OCI-LY7 (cell line): ENCODE data around the gene TBC1D5. TPM values are rescaled to one million over a fixed set of nuclear protein-coding genes. Genes with fewer than 3 reads are reported as not detected.

Experiments used
- BruUV-seq: library from RNA; stranded (reverse); fragments of 400-500 nt; replicated peaks from 2 replicates; lab custom pipeline; 2021; lab: Mats Ljungman, UMichigan
- CTCF ChIA-PET: fragments of 300-600 bp; sonication (Branson Sonifier 250); formaldehyde crosslinking; loops from one replicate; lab custom pipeline; 2022; ENCODE audit warnings: antibody characterized with exemption; ENCODE audit not compliant: unreplicated experiment; lab: Charles Lee
- POLR2A ChIA-PET: fragments of 300-600 bp; sonication (Branson Sonifier 250); formaldehyde crosslinking; loops from one replicate; lab custom pipeline; 2022; ENCODE audit warnings: antibody characterized with exemption; lab: Charles Lee
- DNase-seq: peaks from one replicate; pipeline ENCODE4 v3.0.0-alpha.2; 2015; ENCODE audit warnings: low spot score
- H2AFZ ChIP-seq: fragments of 200-600 bp; sonication (generic), shearing (Covaris generic); 2 replicates; pipeline ENCODE4 v1.6.1; 2014; ENCODE audit warnings: mild to moderate bottlenecking, antibody characterized with exemption, low read length, moderate library complexity
- H3K27ac ChIP-seq: fragments of 200-600 bp; sonication (generic); 2 replicates; pipeline ENCODE4 v1.5.1; 2014; ENCODE audit warnings: mixed run types, low read depth, mild to moderate bottlenecking, moderate library complexity, low read length, inconsistent platforms; ENCODE audit not compliant: poor library complexity, severe bottlenecking
- H3K36me3 ChIP-seq: fragments of 200-600 bp; sonication (generic); 2 replicates; pipeline ENCODE4 v1.6.1; 2014; ENCODE audit warnings: mild to moderate bottlenecking, antibody characterized with exemption, low read length, moderate library complexity, mixed read lengths; ENCODE audit not compliant: insufficient read depth
- H3K4me1 ChIP-seq: fragments of 200-600 bp; sonication (generic); 2 replicates; pipeline ENCODE4 v1.5.1; 2014; ENCODE audit warnings: mild to moderate bottlenecking, low read length; ENCODE audit not compliant: insufficient read depth, poor library complexity, severe bottlenecking
- H3K4me2 ChIP-seq: fragments of 200-600 bp; sonication (generic); 2 replicates; pipeline ENCODE4 v1.6.1; 2014; ENCODE audit warnings: mild to moderate bottlenecking, low read length
- H3K4me3 ChIP-seq: fragments of 200-600 bp; sonication (generic); 2 replicates; pipeline ENCODE4 v1.5.1; 2014; ENCODE audit warnings: mild to moderate bottlenecking, low read depth, low read length; ENCODE audit not compliant: poor library complexity, severe bottlenecking
- H3K79me2 ChIP-seq: fragments of 200-600 bp; sonication (generic); 2 replicates; pipeline ENCODE4 v1.6.1; 2016; ENCODE audit warnings: low read depth, mild to moderate bottlenecking, low read length, moderate library complexity, mixed read lengths; ENCODE audit not compliant: insufficient read depth
- H3K9me2 ChIP-seq: fragments of 200-600 bp; sonication (generic); 2 replicates; pipeline ENCODE4 v1.6.1; 2016; ENCODE audit warnings: mild to moderate bottlenecking, low read length, mixed read lengths; ENCODE audit not compliant: insufficient read depth
- H3K9me3 ChIP-seq: fragments of 200-600 bp; sonication (generic); 2 replicates; pipeline ENCODE4 v1.6.1; 2014; ENCODE audit warnings: mild to moderate bottlenecking, mixed run types, low read length, mixed read lengths
- H4K20me1 ChIP-seq: fragments of 200-600 bp; sonication (generic); 2 replicates; pipeline ENCODE4 v1.6.1; 2014; ENCODE audit warnings: mild to moderate bottlenecking, antibody characterized with exemption, low read length, moderate library complexity, mixed read lengths; ENCODE audit not compliant: insufficient read depth
- CTCF ChIP-seq: fragments of 200-600 bp; sonication (generic); conservative IDR thresholded peaks from 2 replicates; pipeline ENCODE4 v1.5.1; 2014; ENCODE audit warnings: mild to moderate bottlenecking, antibody characterized with exemption, low read length, moderate library complexity, mixed read lengths
- EZH2phosphoT487 ChIP-seq: fragments of 200-600 bp; sonication (generic); IDR thresholded peaks from 2 replicates; pipeline ENCODE4 v1.6.1; 2018; ENCODE audit warnings: low read depth, borderline replicate concordance, mild to moderate bottlenecking, mixed run types, antibody characterized with exemption, low read length, moderate library complexity, mixed read lengths
- intact Hi-C: fragments of 100-400 bp; cut with micrococcal nuclease; formaldehyde crosslinking; loops from one replicate; pipeline ENCODE4 v1.10.0; 2022; ENCODE audit not compliant: unreplicated experiment
- total RNA-seq, 2 experiments: library from RNA; depleted of rRNA in 1 of 2; stranded (reverse); fragments of >200 nt in 1 of 2; shearing (Covaris generic) in 1 of 2; gene quantifications; 2 replicates each; pipeline ENCODE4 v1.2.3, GENCODE V29; 2014 to 2022

Gene TBC1D5
- total RNA-seq, 2 experiments from 2014 or later, result 78.5 to 82.4 TPM

GRCh38 chr3:17342119-17342518 is 400.3 kb downstream of the TBC1D5 start:
- CTCF ChIA-PET, result no interaction called here
- no peaks in the 10 kb centered on the region for H3K9me3 ChIP-seq
- BruUV-seq, result no TSS peak

GRCh38 chr3:17340693-17341092 is 401.7 kb downstream of the TBC1D5 start:
- intact Hi-C loops, result no loop called here
- no peak for DNase-seq
- Histone ChIP-seq H3K4me1 (no peaks in the 10 kb centered on the region), H3K9me2 (no peaks in the 10 kb centered on the region), H3K79me2 (no peaks in the 10 kb centered on the region), H3K4me3 (no peak overlapping the region), H3K27ac (no peak overlapping the region), H3K4me2 (no peak overlapping the region), H4K20me1 (no peaks in the 10 kb centered on the region), H2AFZ (no peak overlapping the region), H3K9me3 (no peaks in the 10 kb centered on the region), H3K36me3 (no peaks in the 10 kb centered on the region)
- ChIA-PET POLR2A (interaction anchor here (0.7 to 1.8 kb wide), 3 partner anchors 12 to 539 kb away, joined by 3 to 4 read pairs (median 4); no protein-coding TSS in a partner anchor), CTCF (no interaction called here)
- TF ChIP-seq EZH2phosphoT487 (no peak), CTCF (no peak)
- no TSS peak for BruUV-seq

More at GRCh38 chr3:17342119-17342518, 400.3 kb downstream of the TBC1D5 start:
- POLR2A ChIA-PET, result interaction anchor here (0.6 to 0.7 kb wide), 3 partner anchors 24 to 928 kb away, joined by 3 read pairs; no protein-coding TSS in a partner anchor
- Histone ChIP-seq H3K4me2 (no peak overlapping the region), H3K4me3 (no peak overlapping the region), H4K20me1 (no peaks in the 10 kb centered on the region), H3K79me2 (no peaks in the 10 kb centered on the region), H3K9me2 (no peaks in the 10 kb centered on the region), H3K27ac (no peak overlapping the region), H3K36me3 (no peaks in the 10 kb centered on the region), H3K4me1 (no peaks in the 10 kb centered on the region), H2AFZ (no peak overlapping the region)
- no peak for DNase-seq
- intact Hi-C loops, result no loop called here
- TF ChIP-seq CTCF (no peak), EZH2phosphoT487 (no peak)

- CTCF ChIA-PET, result no interaction called here
- Histone ChIP-seq H2AFZ (no peak overlapping the region), H3K36me3 (no peaks in the 10 kb centered on the region), H3K4me2 (no peak overlapping the region), H3K4me1 (no peaks in the 10 kb centered on the region), H3K79me2 (no peaks in the 10 kb centered on the region), H3K27ac (no peak overlapping the region), H3K4me3 (no peak overlapping the region), H4K20me1 (no peaks in the 10 kb centered on the region), H3K9me2 (no peaks in the 10 kb centered on the region), H3K9me3 (no peaks in the 10 kb centered on the region)
- intact Hi-C loops, result no loop called here
- BruUV-seq, result no TSS peak
- no peak for TF ChIP-seq EZH2phosphoT487
- TF ChIP-seq CTCF, result no peak
- no peak for DNase-seq
- POLR2A ChIA-PET, result interaction anchor here (0.7 to 1.8 kb wide), 4 partner anchors 11 to 540 kb away, joined by 3 to 4 read pairs (median 4); no protein-coding TSS in a partner anchor
Measured at GRCh38 chr3:17340261-17340660, 402.2 kb downstream of the TBC1D5 start.
